HG02885 (cell line): ENCODE results near the gene THY1.
"Not testable (repeated sequence)": the region's sequence is repeated elsewhere in the genome, so short reads cannot be mapped to it uniquely, and the experiment has no call there.

Experiments used
- ATAC-seq: cut with Tn5 transposase; IDR thresholded peaks from one replicate; pipeline ENCODE4 v1.9.1; 2021; ENCODE audit warnings: mild to moderate bottlenecking; ENCODE audit not compliant: unreplicated experiment, poor library complexity

The THY1 gene

DNA sequence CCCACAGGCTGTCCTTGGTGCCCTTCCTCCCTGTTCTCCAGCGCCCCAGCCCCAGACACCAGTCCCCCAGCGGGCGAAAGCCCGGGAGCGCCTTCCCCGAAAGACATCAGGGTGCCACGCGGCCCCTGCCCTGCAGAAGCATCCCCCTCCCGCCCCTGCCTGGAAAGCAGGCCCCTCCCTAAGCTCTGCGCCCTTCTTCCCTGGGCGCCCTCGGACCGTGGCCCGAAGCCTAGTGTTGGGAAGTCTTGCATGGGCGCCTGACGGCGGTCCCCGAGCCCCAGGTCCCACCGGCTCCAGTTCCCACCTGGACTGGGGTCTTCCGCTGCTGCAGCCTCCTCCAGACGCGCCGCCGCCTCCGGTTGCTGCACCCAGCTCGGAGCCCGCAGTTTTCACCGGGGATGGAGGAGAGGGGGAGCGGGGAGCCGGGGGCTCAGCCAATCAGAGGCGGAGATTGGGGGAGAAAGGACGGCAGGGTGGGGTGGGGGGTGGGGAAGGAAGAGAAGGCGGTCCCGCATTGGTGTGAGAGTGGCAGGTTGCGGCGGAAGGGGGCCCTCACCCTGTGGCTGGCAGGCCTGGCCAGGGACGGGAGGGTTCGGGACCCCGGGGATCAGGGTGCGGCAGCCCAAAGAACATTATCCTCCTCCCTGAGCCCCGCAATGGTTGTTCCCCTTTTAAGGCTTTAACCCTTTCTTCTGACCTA lies at the start of gene THY1:
TSS of gene THY1 (minus strand) at position 364 of the 700 bp plus-strand sequence. CDS start 2,267 bp downstream, outside the sequence.
- no peak for ATAC-seq

DNA sequence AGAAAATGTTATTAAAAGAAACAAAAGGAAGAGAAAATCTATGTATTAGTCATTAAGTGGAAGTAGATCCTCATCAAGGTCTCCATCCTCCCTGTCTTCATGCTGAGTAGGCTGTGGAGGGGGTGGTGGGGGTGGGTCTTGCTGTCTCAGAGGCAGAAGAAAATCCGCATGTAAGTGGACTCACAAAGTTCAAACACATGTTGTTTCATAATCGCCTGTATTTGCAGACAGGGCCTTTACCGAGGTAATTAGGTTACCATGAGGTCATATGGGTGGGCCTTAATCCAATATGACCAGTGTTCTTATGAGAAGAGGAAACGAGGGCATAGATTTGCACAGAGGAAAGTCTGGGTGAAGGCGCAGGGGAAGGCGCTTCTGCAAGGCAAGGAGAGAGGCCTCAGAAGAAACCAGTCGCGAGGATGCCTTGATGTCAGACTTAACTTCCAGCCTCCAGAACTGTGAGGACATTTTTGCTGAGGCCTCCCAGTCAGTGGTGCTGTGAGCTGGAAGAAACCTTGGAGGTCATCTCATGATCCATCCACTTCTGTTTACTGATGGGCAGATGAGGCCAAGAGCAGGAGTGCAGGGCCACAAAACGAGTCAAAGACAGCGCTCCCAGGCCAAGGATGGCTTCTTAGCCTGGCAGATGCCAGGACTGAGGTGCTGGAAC lies 49.3 kb upstream of the THY1 start:
- ATAC-seq, result no peak

DNA sequence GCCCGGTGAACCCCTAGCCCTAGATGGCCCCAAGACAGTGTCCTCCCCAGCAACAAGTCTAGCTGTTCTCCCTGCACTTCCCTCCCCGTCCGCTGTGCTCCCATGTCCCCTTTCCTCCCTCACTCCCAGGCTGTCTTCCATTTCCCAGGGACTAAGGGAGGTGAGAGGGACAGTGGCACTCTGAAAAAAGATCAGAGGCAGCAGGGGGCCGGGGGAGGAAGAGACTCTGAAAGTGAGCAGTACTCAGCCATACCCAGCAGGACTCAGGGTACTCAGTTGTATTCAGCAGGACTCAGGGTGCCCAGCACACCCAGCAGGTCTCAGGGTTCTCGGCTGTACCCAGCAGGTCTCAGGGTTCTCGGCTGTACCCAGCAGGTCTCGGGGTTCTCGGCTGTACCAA lies 48.4 kb upstream of the THY1 start:
- no peak for ATAC-seq

DNA sequence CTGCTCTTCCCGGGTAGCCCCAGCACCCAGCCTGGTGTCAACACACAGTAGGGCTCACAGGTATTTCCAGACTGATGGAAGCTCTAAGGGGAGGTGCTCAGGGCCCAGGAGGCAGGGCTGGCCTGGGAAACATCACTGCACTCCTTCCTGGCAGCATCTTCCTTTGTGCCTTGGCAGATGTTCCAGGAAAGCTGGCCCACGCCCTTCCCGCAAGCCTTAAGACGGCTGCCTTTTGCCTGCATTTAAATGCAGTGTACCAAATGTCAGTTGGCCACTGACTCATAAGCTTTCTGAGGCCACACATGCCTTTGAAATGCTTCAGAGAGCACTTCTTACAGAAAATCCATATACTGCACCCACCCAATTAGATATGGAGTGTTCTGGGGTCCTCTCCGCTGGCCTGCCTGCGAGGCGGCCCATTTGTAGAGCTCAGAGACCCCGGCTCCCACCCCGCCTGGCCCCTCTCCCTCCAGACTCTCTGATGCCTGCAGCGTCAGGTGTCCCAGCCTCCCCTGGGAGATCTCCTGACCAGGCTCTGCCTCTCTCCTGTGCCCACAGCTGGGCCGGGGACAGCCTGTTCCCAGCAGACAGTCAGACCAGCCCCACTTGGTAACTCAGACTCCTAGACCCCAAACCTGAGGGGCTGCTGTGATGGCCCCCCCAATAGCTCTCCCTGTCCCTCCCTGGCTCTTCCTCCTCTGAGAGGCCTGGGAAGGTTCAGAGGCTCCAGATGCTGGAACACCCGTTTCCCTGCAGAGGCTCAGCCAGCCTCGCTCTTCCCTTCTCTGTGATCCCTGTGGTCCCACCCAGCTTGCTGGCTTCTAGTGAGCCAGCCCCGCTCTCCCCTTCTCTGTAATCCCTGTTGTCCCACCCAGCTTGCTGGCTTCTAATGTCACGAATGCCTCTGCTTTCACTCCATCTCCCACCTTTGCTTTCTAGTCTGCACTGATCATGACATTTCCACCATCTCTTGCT lies 47.6 kb upstream of the THY1 start:
- ATAC-seq, result no peak

DNA sequence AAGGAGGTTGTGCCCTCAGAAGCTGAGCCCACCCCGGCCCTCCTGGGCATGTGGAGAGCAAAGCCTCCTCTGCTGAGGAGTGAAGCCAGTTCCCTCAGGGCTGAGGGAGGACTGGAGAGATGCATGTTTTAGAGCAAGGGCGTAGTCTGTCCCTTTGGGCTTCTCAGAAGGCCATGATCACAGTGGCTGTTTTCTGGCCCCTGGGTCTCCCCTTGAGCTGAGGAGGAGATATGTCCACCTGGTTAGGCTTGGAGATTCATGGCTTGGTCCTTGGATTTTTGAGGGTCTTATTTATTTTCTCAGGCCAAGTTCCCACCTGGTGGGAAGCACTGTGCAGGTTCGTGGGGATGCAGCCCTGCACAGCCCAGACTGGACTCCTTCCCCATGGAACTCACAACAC lies 46.5 kb upstream of the THY1 start:
- ATAC-seq, result no peak

DNA sequence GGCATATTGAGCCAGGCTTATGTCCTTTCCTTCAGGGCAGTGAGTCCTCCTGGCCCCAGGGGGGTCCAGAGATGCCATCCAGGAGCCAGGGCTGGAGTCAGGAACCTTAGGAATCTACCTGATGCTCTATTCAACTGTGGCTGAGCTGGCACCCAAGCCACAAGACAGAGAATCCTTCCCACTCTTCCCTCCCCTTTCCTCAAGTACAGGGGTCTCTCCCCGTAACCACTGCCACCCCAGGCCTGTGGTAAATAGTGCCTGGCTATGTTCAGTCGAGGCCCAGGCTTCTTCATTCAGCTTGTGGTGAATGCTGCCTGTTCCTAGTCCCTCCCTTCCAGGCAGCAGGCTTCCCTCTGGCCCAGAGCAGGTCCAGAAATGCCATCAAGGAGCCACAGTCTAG lies 45.5 kb upstream of the THY1 start:
- ATAC-seq, result no peak

DNA sequence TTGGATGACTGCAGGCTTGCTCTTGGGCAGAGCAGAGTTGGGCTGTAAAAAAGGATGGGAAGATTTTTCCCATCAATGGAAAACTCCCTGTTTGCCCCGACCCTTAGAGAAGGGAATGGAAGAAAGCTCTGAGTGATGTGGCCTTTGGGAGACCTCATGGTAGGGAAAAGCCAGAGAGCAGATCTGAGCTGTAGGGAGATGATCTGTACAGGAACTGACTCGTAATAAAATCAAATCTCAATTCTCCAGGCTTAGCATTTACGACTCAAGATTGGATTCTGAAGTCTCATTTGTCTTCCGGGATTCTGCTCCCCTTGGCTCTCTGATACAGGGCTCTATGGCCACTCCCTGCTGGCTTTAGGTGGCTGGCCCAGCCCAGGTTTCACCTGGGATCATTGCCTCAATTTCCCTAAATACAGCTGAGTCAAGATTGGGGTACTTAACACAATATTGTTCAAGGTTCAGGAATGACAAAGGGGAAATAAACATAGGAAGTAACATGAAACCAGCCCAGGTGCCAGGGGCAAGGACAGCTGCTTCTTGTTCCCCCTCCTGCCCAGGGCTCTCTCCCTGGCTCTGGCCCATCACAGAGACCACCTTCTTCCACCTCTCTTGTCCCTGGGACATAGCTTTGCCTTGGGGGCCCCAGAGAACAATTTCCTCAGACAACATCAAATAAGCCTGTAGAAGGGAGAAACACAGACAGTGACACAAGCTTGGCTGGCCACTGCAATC lies 38.4 kb upstream of the THY1 start:
- ATAC-seq, result no peak

DNA sequence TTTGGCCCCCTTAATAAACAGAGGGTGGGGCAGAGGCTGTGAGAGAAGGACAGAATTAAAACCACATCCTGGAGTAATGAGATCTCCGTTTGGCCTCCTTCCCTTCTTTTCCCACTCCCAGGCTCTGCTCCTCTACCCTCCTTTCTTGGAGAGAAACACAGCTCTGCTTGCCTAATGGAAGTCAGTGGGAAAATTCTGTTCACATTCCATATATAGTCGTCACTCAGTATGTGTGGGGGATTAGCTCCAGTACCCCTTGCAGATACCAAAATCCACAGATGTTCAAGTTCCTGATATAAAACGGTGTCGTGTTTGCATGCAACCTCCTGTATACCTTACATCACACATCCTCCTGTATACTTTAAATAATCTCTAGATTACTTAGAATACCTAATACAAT lies 37.6 kb upstream of the THY1 start:
- ATAC-seq, result no peak

DNA sequence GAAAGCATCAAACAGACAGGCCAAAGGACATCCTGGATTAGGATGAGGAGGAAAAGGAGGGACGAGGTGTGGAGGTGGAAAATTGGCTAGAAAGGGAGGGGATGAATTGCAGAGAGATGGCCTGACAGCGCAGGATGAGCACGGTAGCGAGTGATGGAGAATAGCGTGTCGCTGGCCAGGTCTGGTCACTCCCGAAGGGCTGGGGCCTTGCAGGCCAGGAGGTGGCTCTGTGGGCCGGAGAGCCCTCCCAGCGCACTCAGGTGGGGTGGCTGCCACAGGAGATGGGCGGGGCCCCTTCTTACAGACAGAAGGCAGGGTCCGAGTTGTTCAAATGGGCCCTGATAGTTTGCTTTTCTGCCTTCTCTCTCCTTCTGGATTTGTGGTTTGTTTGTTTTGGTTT lies 37.1 kb upstream of the THY1 start:
- ATAC-seq, result no peak

DNA sequence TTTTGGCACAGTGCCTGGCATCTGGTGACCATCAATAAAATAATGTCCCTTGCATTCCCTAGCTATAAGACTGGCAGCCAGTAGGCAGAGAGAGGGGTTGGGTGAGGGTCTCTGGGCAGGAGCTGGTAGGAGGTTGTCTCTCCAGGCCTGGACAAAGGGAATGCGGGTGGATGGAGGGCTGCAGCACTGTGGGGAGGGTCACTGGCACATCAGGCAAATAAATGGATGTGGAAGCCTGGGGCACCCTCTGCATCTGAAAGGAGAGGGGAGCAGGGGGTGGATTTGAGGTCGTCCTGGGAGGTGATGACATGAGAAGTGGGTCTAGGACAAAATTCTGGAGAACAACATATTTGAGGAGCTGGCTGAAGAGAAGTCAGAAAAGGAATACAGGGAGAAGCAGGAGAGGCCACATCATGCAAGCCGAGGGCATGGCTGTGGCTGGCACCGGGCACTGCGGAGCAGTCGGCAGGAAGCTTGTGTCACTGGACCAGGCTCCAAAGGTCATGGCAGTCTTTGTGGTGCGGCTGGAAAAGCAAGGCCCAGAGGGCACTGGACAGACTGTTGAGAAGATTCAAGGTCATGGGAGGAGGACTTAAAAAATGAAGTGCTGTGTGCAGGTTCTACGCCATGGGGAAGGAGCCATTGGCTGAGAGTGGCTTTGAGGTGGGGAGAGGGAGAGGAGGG lies 36.5 kb upstream of the THY1 start:
- ATAC-seq, result no peak

DNA sequence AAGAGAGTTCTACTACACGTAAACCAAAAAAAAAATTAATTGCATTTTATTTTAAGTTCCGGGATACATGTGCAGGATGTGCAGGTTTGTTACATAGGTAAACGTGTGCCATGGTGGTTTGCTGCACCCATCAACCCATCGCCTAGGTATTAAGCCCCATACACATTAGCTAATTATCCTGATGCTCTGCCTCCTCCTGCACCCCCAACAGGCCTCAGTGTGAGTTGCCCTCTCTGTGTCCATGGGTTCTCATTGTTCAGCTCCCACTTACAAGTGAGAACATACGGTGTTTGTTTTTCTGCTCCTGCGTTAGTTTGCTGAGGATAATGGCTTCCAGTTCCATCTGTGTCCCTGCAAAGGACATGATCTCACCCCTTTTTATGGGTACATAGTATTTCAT lies 32.7 kb upstream of the THY1 start:
- not testable (repeated sequence) for ATAC-seq

DNA sequence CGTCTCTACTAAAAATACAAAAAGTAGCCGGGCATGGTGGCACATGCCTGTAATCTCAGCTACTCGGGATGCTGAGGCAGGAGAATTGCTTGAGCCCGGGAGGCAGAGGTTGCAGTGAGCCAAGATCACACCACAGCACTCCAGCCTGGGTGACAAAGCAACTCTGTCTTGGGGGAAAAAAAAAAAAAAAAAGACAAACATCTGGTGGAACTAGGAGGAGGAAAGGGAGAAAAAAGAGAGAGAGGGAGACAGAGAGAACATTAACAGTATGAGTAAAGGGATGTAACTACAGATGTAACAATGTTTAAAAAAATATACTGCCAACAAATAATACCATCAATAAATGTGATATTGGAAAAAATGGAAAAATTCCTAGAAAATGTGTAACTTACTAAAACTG lies 32.3 kb upstream of the THY1 start:
- ATAC-seq, result not testable (repeated sequence)

DNA sequence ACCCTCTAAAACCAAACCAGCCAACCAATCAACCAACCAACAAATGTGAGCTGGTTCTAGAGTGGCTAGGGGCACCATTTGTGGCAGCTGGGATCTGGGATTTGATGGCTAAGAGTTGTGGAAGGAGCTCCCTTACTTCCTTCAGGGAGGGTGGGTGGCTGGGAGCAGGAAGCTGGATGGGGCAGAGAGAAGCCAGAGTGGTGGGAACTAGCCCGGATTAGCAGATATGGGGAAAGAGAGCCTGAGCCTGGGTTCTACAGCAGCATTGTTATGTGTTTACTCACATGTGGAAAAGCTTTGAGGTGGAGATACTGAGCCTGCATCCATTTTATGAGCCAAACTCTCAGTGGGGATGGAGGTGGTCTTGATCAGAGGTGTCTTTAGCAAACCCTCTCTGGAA lies 30.9 kb upstream of the THY1 start:
- ATAC-seq, result no peak

DNA sequence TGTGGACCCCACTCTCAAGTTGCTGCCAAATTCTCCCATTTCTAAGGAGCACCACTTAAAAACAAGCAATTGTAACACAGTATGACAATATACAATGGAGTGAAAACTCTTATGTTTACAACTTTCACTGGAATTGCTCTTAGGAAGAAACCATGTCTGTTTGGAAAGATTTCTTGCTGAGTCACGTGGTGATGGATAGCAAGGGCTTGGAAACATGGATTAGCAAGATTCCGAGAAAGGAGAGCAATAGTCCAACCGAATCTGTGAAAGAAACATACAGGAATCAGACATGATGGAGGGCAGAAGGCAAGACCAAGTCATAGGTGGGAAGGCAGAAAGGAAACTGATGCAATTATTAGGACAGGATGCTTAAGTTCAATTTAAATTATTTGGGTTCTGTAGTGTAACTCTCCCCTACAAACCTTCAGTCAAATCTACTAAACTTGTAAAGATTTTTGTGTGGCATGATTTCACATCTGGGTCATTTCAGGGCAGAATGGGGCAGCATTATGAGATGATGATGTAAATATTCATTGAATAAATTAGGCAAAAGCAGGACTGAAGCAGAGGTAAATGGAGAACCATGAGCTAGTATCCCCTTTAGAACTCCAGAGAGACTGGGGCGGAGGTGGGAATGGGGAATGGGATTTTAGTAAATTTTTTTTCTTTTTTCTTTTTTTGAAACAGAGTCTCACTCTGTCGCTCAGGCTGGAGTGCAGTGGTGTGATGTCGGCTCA lies 27.8 kb upstream of the THY1 start:
- no peak for ATAC-seq

DNA sequence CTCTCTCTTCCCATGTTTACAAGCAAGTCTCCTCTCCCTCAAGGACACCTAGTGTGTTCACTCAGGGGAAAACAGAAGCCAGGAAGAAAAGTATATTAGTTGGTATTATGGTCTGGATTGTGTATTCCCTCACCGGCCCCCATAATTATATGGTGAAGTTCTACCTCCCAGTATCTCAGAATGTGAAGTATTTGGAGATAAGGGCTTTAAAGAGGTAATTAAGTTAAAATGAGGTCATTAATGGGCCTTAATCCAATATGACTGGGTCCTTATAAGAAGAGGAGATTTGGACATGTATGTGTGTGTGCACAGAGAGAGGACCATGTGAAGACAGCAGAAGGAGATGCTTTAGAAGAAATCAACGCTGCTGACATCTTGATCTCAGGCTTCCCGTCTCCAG lies 26.5 kb upstream of the THY1 start:
- ATAC-seq, result no peak

DNA sequence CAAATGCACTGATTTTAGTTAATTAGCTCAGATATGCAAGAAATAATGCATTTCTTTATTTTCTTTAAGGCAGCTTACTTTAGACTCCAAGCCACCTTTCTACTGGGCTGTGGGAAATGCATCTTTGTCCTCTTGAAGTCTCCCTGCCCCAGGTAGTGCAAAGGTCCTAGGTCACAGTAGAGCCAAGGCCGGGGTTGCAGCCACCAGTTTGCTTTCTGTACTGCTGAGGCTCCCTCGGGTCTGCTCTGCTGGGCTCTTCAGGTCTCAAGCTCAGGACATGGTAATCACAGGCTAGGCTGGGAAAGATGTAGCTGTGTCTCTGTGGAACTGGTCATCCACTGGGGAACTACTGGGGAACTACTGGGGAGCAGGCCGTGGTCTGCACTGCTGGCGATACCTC lies 25.4 kb upstream of the THY1 start:
- ATAC-seq, result no peak

DNA sequence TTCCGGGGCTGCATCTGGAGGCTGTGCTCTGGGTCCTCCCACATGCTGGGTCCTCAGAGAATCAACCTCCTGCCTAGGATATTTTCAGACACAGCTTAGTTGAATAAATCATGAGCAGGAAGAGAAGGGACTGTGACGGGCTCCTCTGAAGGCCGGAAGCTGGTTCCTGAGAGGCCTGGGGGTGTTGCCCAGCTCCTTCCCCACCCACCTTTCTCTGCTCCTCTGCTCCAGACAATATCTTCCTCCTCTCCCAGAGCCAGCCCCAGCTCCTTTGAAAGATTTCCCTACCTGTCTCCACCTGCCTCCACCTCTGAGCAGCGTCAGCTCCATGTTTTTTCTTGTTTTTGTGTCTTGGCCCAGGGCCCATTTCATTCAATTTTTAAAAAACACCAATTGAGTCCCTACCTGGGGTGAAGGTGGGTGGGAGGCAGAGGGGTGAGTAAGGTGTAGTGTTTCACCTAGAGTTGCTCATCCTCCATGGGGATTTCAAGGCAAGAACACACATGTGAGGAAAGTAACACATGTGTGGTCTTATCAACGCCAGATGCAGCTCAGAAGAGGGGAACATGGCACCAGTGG lies 24.8 kb upstream of the THY1 start:
- no peak for ATAC-seq

DNA sequence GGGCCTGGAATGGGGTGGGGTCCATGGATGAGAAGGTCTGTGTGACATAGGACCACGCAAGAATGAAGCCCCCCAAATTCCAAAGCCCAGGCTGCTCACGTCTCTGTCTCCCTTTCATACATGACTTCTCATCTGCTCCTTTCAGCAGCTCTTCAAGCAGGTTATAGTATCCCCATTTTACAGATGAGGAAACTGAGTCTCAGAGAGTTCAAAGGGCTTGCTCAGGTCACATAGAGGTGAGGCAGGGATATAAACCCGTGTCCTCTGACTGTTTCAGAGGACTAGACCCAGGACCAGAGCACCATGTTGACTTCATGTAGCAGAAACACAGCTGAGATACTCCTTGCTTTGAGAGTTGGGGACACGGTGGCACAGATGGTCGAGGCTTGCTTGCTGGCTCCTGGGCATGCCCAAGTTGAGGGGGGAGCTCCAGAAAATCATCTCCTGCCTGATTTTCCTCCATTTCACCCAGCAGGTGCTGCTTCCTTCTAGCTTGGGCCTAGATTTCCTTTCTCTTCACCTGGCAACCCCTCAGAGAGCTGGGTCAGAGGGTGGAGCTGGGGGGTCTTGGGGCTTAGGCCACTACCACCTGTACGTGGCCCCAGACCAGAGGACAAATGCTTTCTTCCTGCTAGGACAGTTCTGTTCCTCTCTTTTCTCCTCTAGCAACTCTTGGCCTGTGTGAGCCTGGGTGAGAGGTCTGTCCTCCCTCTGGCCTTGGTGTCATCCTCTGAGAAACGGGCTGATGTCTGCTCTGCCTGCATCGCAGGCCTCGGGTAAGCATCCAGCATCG lies 24.1 kb upstream of the THY1 start:
- ATAC-seq, result no peak
